HFFc6 (cell line): Measurements from ENCODE around the gene TBATA. TPM values are rescaled to one million over a fixed set of nuclear protein-coding genes. Genes with fewer than 3 reads are reported as not detected.
A peak's percentile ranks its signal among the peaks of the same experiment; 100 is the strongest.

Source experiments
- DNase-seq: peaks from one replicate; pipeline ENCODE4 v3.0.0-alpha.2; 2018
- H3K27ac Mint-ChIP-seq: 2 replicates; pipeline ENCODE4 v1.8.0; 2020; ENCODE audit warnings: mild to moderate bottlenecking, mixed read lengths
- H3K27me3 Mint-ChIP-seq: 2 replicates; pipeline ENCODE4 v1.8.0; 2021; ENCODE audit warnings: mild to moderate bottlenecking, moderate library complexity, mixed read lengths; ENCODE audit not compliant: insufficient read depth
- H3K36me3 Mint-ChIP-seq: 2 replicates; pipeline ENCODE4 v1.8.0; 2021; ENCODE audit warnings: low read depth, mixed read lengths
- H3K4me1 Mint-ChIP-seq: 2 replicates; pipeline ENCODE4 v1.8.0; 2020; ENCODE audit warnings: low read depth, mixed read lengths
- H3K4me3 Mint-ChIP-seq: 2 replicates; pipeline ENCODE4 v1.8.0; 2020; ENCODE audit warnings: mild to moderate bottlenecking, moderate library complexity, mixed read lengths
- H3K9me3 Mint-ChIP-seq: 2 replicates; pipeline ENCODE4 v1.8.0; 2020; ENCODE audit warnings: mild to moderate bottlenecking, mixed read lengths
- CTCF ChIP-seq: fragments of 200-600 bp; sonication (generic); IDR thresholded peaks from 2 replicates; pipeline ENCODE4 v1.5.0; 2021; ENCODE audit warnings: antibody characterized with exemption, mild to moderate bottlenecking
- total RNA-seq, 6 experiments: library from RNA; stranded (reverse); fragmentation: NEBNext Ultra II Directional; extraction: Animal tissue kit (Norgen Biotek cat#: 25700); gene quantifications; 2 replicates in 1 of 6; 3 replicates in 5 of 6; pipeline ENCODE4 v1.2.3, GENCODE V29; 2021

The TBATA gene
- total RNA-seq, 6 experiments from 2014 or later = not detected

- peaks cover 17% of the 10 kb centered on the region; the same call in 1 of the 2 replicates for H3K4me1 Mint-ChIP-seq
- H3K27me3 Mint-ChIP-seq = peaks cover 26% of the 10 kb centered on the region
- no peaks in the 10 kb centered on the region for H3K36me3 Mint-ChIP-seq
- peak; percentile 91 for TF ChIP-seq CTCF
- H3K4me3 Mint-ChIP-seq = no peak overlapping the region
- peak; percentile 60 for DNase-seq
- H3K9me3 Mint-ChIP-seq = no peaks in the 10 kb centered on the region
- no peak overlapping the region for H3K27ac Mint-ChIP-seq
These were observed 26.2 kb downstream of the TBATA start for GRCh38 chr10:70758757-70759514.

- no peak overlapping the region for H3K27ac Mint-ChIP-seq
- H3K4me1 Mint-ChIP-seq = peaks cover 17% of the 10 kb centered on the region; the same call in 1 of the 2 replicates
- H3K36me3 Mint-ChIP-seq = no peaks in the 10 kb centered on the region
- no peaks in the 10 kb centered on the region for H3K9me3 Mint-ChIP-seq
- peaks cover 21% of the 10 kb centered on the region for H3K27me3 Mint-ChIP-seq
- no peak for TF ChIP-seq CTCF
- H3K4me3 Mint-ChIP-seq = no peak overlapping the region
- no peak for DNase-seq
These were observed 27.3 kb downstream of the TBATA start for GRCh38 chr10:70757856-70758255.

DNA sequence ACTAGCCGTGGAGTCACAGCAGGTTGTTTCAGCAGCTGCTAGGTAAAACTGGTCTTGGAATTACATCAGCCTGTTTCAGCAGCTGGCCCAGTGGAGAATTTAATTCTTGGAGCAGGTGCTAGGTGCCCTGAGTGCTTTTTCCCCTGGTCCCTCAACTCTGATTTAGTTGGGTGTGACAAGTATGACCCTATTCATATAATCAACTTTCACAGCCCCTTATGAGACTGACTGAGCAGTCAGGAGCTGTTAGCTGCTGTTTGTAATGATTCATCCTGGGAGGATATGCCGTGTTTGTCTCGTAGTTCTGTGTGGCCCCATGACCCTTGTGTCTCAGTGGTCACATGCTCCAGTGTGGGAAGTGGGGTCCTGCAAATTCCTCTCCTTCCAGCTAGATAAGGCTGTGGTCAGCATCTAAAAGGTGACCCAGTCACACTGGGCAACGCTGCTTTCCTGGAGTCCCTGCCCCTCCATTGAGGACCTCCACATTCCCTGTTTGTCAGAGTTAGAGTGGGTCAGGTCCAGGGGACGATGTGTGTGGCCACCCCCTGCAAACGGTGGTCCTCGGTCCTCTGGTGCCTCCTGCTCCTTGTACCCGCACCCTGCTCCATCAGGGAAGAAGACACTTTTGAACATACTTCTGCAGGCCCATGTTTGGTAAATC is 28.3 kb downstream of the TBATA start:
- no peak for TF ChIP-seq CTCF
- Mint-ChIP-seq H3K36me3 (no peaks in the 10 kb centered on the region), H3K4me3 (no peak overlapping the region), H3K27me3 (peaks cover 22% of the 10 kb centered on the region), H3K27ac (no peak overlapping the region), H3K4me1 (peaks cover 17% of the 10 kb centered on the region; the same call in 1 of the 2 replicates), H3K9me3 (no peaks in the 10 kb centered on the region)
- peak; percentile 15 for DNase-seq

DNA sequence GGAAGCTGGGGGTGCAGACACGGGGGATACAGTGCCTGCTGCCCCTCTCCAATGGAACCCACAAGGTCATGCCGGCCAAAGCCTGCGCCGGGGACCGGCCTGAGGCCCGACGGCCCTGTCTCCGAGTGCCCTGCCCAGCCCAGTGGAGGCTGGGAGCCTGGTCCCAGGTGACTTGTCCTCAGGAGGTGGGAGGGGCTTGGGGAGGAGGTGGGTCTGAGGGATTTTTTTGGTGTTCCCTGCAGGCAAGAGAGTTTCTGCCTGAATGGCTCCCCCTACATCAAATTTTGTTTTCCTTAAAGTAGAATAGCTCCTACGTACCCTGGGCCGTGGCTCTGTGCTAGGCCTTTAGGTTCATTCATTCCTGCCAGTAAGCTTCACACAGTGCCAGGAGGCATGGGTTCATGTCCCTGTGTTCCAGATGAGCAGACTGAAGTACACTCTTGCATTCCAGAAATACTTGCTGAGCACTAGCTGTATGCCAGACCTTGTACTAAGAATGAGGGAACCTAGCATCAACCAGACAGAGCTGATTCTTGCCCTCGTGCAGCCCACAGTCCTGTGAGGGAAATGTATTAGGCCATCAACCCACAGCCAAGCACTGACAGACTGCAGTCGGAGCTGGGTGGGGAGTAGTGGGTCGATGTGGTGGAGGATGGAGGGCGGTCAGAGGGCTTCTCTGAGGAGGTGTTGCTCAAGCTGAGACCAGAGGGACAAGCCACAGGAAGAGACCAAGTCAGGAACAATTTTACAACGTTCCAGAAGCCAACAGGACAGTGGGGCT is 31.1 kb downstream of the TBATA start:
- no peak for TF ChIP-seq CTCF
- Mint-ChIP-seq H3K27ac (no peak overlapping the region), H3K36me3 (no peaks in the 10 kb centered on the region), H3K4me3 (no peak overlapping the region), H3K4me1 (peaks cover 17% of the 10 kb centered on the region; the same call in 1 of the 2 replicates), H3K27me3 (peaks cover 25% of the 10 kb centered on the region), H3K9me3 (no peaks in the 10 kb centered on the region)
- DNase-seq = no peak

DNA sequence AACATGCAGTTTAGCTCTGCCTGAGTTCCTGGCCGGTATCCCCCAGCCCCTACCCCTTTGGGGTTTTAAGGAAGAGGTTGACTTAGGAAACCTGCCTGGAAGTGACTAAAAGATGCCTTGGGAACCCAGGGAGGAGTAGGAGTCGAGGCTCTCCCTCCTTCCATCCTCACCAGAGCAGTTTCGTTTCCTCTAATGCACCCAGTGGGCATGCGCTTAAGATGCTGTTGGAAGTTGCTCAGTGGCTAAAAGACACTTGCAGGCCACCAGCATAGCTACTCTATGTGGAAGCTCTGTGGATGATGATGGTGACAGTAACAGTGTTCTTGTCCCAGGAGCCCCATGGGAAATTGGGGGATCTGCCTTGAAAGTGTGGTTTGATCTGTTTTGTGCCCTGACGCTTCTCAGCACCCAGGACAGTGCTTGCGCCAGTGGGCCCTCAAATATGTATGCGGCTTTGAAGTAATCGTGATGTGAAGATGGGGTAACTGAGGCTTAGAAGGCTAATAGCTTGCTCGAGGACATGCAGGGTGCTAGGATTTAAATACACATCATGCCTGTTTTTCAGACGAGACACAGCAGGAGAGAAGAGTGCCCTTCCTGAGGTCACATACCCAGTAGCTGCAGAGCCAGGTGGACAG is 32.0 kb downstream of the TBATA start:
- no peak for TF ChIP-seq CTCF
- Mint-ChIP-seq H3K4me3 (no peak overlapping the region), H3K36me3 (no peaks in the 10 kb centered on the region), H3K27ac (no peak overlapping the region), H3K4me1 (peaks cover 17% of the 10 kb centered on the region; the same call in 1 of the 2 replicates), H3K9me3 (no peaks in the 10 kb centered on the region), H3K27me3 (peaks cover 25% of the 10 kb centered on the region)
- no peak for DNase-seq
